Measurements from ENCODE around the gene ATPAF2.

Gene ATPAF2

DNA sequence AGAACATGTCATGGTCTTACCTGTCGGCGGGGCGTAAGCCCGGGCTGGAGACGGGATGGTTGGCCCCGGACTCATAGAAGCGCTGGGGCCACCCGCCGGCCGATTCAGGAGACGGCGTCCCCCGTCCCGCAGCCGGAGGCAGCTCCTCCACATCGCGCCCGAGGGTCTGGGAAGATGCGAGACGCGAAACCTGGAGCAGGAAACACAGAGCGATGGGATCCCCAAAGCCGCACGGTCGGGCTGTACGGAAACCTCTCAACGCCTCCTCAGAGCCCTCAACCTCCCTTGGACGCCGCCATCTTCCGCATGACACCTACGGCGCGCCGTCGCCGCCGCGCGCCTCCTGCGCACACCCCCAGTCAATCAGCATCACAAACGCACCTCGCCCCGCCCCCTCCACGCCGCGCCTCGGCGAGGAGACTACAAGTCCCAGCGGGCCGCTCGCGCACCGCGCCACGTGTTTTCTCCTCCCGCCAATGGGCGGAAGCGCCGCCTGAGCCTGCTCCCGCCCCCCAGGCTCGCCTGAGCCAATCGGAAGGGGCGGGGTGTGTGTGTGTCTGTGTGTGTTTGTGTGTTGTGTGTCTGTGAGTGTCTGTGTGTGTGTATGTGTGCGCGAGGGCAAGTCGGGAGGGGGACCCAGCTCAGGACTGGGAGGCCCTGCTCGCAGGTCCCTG lies at the start of gene ATPAF2, which contains the start of gene GID4:
TSS of gene ATPAF2 (minus strand) at position 308 of the 674 bp plus-strand sequence. CDS start at position 153, 155 bp downstream.
TSS of gene GID4 (plus strand) at position 548 of the 674 bp plus-strand sequence. CDS start at position 605, 57 bp downstream.
- peak; percentile 99 for DNase-seq

DNA sequence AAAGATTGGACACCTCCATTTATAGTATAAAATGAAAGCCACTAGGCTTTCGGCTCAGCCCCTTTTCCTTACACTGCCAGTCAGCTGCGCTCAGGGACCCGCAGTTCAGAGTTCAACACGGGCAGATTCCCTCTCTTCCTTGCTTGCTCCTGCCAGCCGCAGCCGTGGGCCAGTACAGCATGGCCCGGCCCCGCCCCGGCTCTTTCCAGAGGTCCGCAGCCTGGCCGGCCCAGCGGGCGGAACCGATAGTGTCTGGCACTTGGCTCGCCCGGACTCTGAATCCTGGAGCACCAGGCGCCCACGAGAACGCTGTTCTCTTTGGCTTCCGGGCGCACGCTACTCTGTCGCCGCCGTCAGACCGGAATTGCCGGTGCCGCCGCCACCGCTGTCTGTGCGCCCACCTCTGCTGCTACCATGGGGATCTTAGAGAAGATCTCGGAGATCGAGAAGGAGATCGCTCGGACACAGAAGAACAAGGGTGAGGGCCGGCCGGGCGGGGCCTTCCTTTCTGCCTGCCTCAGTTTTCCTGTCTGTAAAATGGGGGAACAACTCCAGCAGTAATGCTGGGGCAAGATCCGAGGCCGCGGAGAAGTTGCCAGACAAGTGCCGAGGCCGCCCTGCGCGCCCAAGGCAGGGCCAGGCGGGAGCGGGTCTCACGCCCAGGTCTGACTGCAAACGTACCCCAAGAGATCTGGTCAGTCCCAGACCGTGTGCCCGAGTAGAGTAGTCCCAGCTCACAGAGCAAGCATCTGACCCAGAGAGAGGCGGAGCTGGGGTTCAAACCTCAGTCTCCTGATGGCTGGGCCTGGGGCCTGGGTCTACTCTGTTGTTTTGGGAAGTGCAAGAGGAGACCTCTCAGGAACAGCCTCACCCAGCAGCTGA lies 48.9 kb upstream of the ATPAF2 start, which contains the start of gene DRG2:
TSS of gene DRG2 (plus strand) at position 339 of the 882 bp plus-strand sequence. CDS start at position 415, 76 bp downstream.
- peak; percentile 81 to 86 for DNase-seq

DNA sequence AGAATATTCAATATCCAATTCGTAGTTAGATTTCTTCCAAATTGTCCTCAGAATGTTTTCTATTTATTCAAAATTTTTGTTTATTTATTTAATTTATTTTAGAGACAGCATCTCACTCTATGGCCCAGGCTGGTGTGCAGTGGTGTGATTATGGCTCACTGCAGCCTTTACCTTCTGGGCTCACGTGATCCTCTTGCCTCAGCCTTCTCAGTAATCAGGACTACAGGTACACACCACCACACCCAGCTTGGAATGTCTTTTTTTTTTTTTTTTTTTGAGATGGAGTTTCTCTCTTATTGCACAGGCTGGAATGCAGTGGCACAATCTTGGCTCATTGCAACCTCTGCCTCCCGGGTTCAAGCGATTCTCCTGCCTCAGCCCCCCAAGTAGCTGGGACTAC lies 45.3 kb upstream of the ATPAF2 start:
- no peak for DNase-seq

DNA sequence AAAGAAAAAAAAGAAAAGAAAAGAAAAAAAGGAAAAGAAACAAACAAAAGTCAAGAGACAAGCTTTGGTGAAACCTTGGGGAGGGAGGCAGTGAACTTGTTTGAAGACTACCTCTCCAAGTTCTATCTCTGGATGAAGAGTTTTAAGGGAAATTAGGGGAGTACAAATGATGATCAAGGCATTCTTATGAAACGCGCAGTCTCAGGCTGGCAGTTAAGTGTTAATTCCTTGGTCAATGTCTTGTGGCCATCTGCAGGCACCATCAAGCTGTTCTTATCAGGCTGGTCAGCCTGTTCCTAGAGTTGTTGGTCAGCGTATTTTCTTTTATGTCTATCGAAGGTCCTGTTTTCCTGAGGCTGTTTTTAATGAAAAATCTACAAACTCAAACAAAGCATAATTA lies 40.6 kb upstream of the ATPAF2 start:
- no peak for DNase-seq

DNA sequence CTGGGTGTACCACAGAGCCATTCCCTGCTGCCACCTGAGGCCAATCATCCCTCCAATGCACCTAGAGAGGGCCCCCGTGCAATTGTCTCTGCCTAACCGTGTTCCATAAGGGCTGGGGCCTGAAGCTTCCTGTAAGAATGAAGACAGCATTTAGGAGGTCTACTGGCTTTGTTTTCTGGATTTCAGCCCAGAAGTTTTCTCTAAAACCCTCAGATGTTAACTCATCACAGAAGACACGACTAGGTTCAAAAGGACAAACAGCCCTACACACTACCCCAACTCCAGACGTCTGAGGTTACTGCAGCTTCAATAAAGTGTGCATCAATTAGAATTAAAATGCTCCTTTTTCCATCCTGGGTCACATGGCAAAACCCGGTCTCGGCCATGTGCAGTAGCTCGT lies 38.0 kb upstream of the ATPAF2 start:
- no peak for DNase-seq

DNA sequence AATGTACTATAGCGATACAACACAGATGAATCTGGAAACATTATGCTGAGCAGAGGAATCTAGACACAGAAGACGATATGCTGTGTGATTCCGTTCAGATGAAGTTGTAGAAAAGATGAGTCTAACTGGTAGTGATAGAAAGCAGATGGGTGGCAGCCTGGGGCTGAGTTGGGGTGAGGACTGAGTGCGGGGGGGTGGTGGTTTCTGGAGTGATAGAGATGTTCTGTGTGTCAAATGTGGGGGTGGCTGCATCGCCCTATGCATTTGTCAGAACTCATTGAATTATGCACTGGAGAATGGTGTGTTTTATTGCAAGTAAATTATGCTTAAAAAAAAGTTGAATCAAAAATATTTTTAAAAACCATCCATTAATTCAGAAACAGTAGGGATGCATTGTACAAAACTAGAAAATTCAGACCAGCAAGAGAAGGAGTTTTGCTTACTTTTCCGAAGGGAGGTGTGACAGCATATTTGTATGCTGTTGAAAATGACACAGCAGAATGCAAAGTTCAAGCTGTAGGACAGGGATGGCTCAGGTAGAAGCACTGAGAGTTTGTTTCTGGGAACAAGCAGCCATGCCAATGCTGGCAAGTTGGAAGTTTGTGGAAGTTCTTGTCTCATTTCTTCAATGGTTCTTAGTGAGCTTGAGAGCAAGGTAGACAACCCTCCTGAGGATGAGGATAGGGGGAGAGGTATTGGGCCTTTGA lies 35.8 kb upstream of the ATPAF2 start:
- DNase-seq, result no peak

DNA sequence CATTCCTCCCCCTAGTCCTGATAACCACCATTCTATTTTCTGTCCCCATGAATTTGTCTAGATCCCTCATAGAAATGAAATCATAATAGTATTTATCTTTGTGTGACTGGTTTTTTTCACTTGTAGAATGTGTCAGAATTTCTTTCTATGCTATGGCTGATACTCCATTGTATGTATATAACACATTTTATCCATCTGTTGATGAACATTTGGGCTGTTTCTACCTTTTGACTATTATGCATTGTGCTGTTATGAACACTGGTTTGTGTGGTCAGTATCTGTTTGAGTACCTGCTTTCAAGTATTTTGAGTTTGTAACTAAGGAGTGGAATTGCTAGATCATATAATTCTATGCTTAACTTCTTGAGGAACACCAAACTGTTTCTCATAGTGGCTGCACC lies 32.8 kb upstream of the ATPAF2 start:
- no peak for DNase-seq

DNA sequence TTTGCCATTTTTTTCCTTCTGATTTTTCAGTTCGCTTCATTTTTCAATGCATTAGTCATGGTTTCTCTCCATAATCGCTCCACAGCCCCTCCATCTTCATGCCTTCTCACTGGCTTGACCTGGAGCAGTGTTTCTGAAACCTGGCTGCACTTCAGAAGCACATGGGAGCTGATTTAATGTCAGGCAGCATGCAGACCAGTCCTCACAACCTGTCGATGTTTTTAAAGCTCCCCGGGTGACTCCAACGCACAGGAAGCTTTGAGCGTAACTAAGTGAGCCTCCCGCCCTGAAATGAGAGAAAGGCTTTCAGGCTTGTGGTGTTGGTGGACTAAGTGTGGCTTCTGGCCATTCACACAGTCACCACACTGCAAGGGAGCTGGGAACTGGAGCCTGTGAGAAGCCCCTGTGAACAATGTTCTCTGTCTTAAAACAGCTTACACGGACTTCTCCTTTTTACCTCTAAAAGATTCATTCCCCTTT lies 31.9 kb upstream of the ATPAF2 start:
- no peak for DNase-seq

DNA sequence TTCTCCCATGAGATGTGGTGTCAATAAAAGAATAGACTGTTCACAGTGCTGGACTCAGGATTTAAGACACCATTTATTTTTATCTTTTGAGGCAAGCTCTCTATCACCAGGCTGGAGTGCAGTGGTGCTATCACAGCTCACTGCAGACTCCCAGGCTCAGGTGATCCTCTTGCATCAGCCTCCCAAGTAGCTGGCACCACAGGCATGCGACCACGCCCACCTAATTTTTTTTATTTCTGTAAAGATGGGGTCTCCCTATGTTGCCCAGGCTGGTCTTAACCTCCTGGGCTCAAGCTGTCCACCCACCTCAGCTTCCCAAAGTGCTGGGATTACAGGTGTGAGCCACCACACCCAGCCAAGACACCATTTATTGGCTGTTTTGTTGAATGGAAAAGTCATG lies 30.1 kb upstream of the ATPAF2 start:
- DNase-seq, result no peak

GRCh38 chr17:18066866-18067265 lies 27.9 kb upstream of the ATPAF2 start:
- no peak for DNase-seq

DNA sequence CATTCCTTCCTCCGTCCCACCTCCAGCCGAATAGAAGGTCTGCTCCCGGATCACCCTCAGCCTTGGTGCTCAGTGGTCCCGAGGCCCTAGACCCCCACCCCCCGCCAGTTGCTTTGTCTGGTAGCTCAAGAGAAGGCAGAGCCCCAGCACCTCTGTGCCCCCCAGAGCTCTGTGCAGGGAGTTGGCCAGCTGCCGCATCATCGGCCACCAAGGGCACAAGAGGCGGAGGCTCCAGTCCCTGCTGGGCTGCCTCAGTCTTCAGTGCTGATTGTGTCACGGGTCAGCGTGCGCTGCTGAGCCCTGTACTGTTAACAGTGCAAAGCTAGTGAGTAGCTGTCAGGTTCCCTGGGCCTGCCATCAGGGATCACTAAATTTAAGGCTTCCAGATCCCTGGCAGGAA lies 26.6 kb upstream of the ATPAF2 start:
- DNase-seq, result no peak

- DNase-seq, result no peak
Observed at GRCh38 chr17:18064053-18064452, 25.1 kb upstream of the ATPAF2 start.

DNA sequence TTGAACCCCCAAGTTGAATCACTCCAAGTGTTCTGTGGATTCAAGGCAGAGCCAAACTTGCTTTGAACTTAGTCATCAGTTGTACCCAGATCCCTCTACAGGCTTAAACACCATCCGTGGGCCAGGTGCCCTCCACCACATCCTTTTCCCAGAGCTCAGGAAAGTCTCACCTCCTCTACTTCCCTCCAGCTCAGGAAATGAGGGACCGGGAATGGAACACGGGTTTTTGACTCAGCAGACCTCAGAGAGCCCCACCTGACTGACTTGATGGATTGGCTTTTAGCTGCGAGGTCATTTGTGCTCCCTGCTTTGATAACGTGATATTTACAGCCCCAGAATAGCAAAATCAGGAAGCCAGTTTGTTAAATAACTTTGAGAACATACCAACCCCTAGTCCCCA lies 20.3 kb upstream of the ATPAF2 start:
- no peak for DNase-seq

- no peak for DNase-seq
Observed at GRCh38 chr17:18056214-18056613, 17.2 kb upstream of the ATPAF2 start.

- DNase-seq, result no peak
Observed at GRCh38 chr17:18055597-18055996, 16.6 kb upstream of the ATPAF2 start.

DNA sequence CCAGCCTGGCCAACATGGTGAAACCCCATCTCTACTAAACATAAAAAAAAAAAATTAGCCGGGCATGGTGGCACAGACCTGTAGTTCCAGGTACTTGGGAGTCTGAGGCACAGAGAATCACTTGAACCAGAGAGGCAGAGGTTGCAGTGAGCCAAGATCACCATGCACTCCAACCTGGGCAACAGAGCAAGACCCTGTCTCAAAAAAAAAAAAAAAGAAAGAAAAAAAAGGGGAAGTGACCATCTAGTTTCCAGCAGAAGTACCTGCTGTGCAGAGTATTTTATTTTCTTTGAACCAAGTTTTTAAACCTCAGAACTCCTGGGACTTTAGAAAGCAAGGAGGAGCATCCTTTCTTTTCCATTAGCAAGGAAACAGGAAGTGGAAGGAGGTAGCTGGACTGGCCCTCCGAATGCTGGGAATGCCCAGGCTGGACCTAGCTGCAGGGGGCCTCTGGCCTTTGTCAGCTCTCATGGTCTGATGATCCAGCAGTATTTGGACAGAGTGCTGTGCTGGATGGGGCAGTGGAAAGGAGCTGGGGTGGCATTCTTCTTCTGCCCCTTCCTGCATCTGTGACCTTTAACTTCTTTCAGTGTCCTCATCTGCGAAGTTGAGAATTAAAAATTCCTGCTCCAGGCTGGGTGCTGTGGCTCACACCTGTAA lies 6.9 kb upstream of the ATPAF2 start:
- DNase-seq, result no peak

GRCh38 chr17:18044609-18045008 lies 5.6 kb upstream of the ATPAF2 start:
- no peak for DNase-seq

GRCh38 chr17:18043491-18043890 lies 4.5 kb upstream of the ATPAF2 start:
- no peak for DNase-seq

DNA sequence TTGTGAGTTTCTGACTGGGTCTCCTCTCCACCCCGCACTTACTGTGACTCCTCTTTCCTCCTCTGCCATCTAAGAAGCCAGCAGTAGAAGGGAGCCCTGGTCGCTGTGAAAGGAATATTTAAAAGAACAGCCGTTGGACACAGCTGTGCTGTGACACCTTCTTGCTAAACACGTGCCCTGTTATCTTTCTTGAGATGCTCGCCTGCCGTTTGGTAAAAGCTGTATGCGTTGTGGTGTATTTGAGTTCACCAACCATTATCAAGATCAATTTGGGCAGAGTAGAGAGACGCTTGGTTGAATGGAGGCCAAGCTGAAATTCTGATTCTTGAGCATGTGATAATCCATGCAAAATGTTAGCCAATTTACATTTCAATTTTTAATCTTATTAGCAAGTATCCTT lies 4.0 kb upstream of the ATPAF2 start:
- DNase-seq, result no peak

DNA sequence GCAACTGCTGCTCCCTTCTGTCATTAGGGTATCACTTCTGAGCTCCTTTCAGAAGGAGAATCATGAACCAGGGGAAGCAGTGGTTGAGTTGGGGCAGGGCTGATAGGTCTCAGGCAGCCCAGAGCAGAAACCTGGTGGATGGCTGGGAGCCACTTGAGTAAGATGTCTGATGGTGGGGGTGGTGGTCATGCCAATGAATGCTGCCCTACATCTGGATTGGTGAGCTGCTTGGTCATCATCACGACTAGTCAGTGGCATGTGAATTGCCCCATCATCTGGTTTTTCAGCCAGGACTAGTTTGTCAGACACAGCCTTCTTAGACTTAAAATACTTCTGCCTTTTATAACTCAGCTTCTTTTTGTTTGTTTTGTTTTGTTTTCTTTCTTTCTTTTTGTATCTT lies 2.8 kb upstream of the ATPAF2 start:
- DNase-seq, result no peak

DNA sequence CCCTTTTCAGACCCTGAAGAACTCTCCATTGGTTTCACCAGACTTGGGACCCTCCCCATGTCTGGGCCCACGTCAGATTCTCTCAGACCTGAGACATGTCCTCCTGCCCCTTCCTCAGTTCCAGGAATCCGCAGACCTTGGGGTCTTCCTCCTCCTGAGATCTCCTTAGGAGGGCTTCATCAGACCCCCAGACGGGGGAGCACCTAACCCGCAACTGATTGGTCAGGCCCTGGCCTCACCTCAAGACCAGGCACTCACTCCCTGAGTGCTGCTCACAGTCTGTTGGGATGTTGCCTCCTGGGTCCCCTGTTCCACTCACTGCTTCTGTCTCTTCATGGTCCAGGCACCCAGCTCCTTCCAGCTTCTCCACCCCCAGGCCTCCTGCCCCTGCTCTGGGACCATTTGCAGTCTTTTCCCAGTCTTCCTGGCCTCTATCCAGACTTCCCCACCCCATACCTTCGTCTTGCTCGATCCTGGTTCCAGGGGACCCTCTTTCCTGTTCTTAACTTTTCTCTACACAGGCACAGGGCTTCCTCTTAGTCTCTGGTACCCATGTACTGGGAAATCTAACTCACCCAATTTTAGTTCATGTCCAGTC lies 1.4 kb upstream of the ATPAF2 start:
- DNase-seq, result no peak

DNA sequence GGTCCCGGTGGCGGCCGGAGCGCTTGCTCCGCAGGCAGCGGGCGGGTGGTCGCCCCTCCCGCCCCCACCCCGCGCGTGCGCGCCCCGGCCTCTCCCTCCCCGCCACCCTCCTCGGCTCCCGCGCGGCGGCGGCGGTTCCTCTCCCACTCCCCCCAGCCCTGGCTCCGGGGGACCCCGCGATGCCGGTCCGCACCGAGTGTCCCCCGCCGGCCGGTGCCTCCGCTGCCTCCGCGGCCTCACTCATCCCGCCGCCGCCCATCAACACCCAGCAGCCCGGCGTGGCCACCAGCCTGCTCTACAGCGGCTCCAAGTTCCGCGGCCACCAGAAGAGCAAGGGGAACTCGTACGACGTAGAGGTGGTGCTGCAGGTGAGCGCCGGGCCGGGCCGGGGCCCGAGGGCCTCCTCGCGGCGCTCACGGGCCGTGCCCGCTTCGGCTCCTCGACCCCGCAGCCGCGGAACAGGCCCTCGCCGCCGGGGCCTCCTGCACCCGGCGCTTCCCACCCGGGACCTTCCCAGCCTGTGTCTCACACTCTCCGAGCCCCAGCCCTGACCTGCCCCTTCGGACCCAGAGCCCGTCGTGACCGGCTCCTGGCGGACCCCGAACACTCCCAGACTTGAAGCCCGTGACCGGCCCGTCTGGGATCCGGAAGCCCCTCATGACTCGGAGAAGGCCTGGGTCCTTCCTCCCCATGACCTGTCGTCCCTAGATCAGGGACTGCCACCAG lies 730 bp upstream of the ATPAF2 start:
- no peak for DNase-seq
